Skeletal muscle tissue (tissue), 4 donors: ENCODE results near the gene DNAJB2. TPM values are rescaled to one million over a fixed set of nuclear protein-coding genes. Genes with fewer than 3 reads are reported as not detected.
"Not testable (repeated sequence)": the region's sequence is repeated elsewhere in the genome, so short reads cannot be mapped to it uniquely, and the experiment has no call there.

Source experiments
- H3K27ac ChIP-seq: one replicate; pipeline ENCODE4 v1.7.0; 2013; ENCODE audit warnings: mild to moderate bottlenecking, low read depth, low read length, inconsistent platforms
- H3K27me3 ChIP-seq, 3 donors: one replicate each; pipeline ENCODE4 v1.7.0; 2013; ENCODE audit warnings: low read length in 3 of 3; ENCODE audit not compliant: control insufficient read depth in 3 of 3, insufficient read depth in 3 of 3
- H3K36me3 ChIP-seq, 3 donors: one replicate each; pipeline ENCODE4 v1.7.0; 2013; ENCODE audit warnings: low read length in 3 of 3; ENCODE audit not compliant: control insufficient read depth in 3 of 3, insufficient read depth in 3 of 3
- H3K4me1 ChIP-seq, 3 donors: one replicate each; pipeline ENCODE4 v1.7.0; 2013; ENCODE audit warnings: low read length in 3 of 3, mild to moderate bottlenecking in 3 of 3; ENCODE audit not compliant: control insufficient read depth in 3 of 3, insufficient read depth in 3 of 3
- H3K4me3 ChIP-seq, 3 donors: one replicate each; pipeline ENCODE4 v1.7.0; 2013; ENCODE audit warnings: low read length in 3 of 3
- H3K9ac ChIP-seq, 3 donors: one replicate each; pipeline ENCODE4 v1.7.0; 2013; ENCODE audit warnings: low read length in 3 of 3, mild to moderate bottlenecking in 3 of 3, moderate library complexity in 2 of 3, low read depth in 1 of 3
- H3K9me3 ChIP-seq, 3 donors: one replicate each; pipeline ENCODE4 v1.7.0; 2013; ENCODE audit warnings: low read length in 3 of 3; ENCODE audit not compliant: control insufficient read depth in 3 of 3
- total RNA-seq: library from RNA; depleted of rRNA; stranded (reverse); fragments of >200 nt; gene quantifications from one replicate; pipeline ENCODE4 v1.2.3, GENCODE V29; 2014
- donor health status: Osteomylitis.

The DNAJB2 gene
- total RNA-seq, 1 donor from 2014 or later = 49.6 TPM

GRCh38 chr2:219312683-219313263 is 33.6 kb downstream of the DNAJB2 start:
- not testable (repeated sequence) for H3K4me1 ChIP-seq, H3K4me3 ChIP-seq, H3K9me3 ChIP-seq, H3K9ac ChIP-seq, H3K27ac ChIP-seq, H3K36me3 ChIP-seq
- H3K27me3 ChIP-seq = peaks cover 19 to 24% (median 22%) of the 10 kb centered on the region in 3 donors

GRCh38 chr2:219314804-219315468 is 35.8 kb downstream of the DNAJB2 start:
- peaks cover 6 to 9% (median 8%) of the 10 kb centered on the region in 3 donors for H3K27me3 ChIP-seq
- no peaks in the 10 kb centered on the region for H3K4me1 ChIP-seq
- no peaks in the 10 kb centered on the region for H3K36me3 ChIP-seq
- H3K9me3 ChIP-seq = no peaks in the 10 kb centered on the region
- H3K9ac ChIP-seq = no peak overlapping the region
- H3K4me3 ChIP-seq = no peak overlapping the region
- H3K27ac ChIP-seq = no peak overlapping the region

GRCh38 chr2:219323434-219323833 is 44.3 kb downstream of the DNAJB2 start:
- no peak overlapping the region for H3K27ac ChIP-seq
- H3K9ac ChIP-seq = no peak overlapping the region
- no peaks in the 10 kb centered on the region for H3K4me1 ChIP-seq
- no peaks in the 10 kb centered on the region for H3K9me3 ChIP-seq
- H3K4me3 ChIP-seq = no peak overlapping the region
- H3K27me3 ChIP-seq = peaks cover 7 to 17% (median 8%) of the 10 kb centered on the region in 3 donors
- H3K36me3 ChIP-seq = no peaks in the 10 kb centered on the region

GRCh38 chr2:219325136-219325535 is 46.0 kb downstream of the DNAJB2 start:
- Histone ChIP-seq H3K4me3 (no peak overlapping the region), H3K9me3 (no peaks in the 10 kb centered on the region), H3K27ac (no peak overlapping the region), H3K36me3 (no peaks in the 10 kb centered on the region), H3K9ac (no peak overlapping the region), H3K4me1 (no peaks in the 10 kb centered on the region), H3K27me3 (peaks cover 11 to 18% (median 18%) of the 10 kb centered on the region in 3 donors)

- Histone ChIP-seq H3K9ac (no peak overlapping the region), H3K9me3 (no peaks in the 10 kb centered on the region), H3K4me1 (no peaks in the 10 kb centered on the region), H3K27me3 (peaks cover 13 to 24% (median 24%) of the 10 kb centered on the region in 3 donors), H3K36me3 (no peaks in the 10 kb centered on the region), H3K4me3 (no peak overlapping the region), H3K27ac (no peak overlapping the region)
These were observed 46.6 kb downstream of the DNAJB2 start for GRCh38 chr2:219325657-219326315.

GRCh38 chr2:219327719-219328118 is 48.6 kb downstream of the DNAJB2 start:
- H3K4me3 ChIP-seq = no peak overlapping the region
- H3K4me1 ChIP-seq = no peaks in the 10 kb centered on the region
- H3K27me3 ChIP-seq = peaks cover 32 to 43% (median 38%) of the 10 kb centered on the region in 3 donors
- H3K9me3 ChIP-seq = no peaks in the 10 kb centered on the region
- no peak overlapping the region for H3K9ac ChIP-seq
- H3K27ac ChIP-seq = no peak overlapping the region
- H3K36me3 ChIP-seq = no peaks in the 10 kb centered on the region

- Histone ChIP-seq H3K27me3 (peaks cover 34 to 47% (median 39%) of the 10 kb centered on the region in 3 donors), H3K9ac (no peak overlapping the region), H3K9me3 (no peaks in the 10 kb centered on the region), H3K4me1 (no peaks in the 10 kb centered on the region), H3K4me3 (no peak overlapping the region), H3K27ac (no peak overlapping the region), H3K36me3 (no peaks in the 10 kb centered on the region)
These were observed 52.5 kb downstream of the DNAJB2 start for GRCh38 chr2:219331560-219332213.

GRCh38 chr2:219332542-219332941 is 53.4 kb downstream of the DNAJB2 start, which contains the start of gene RESP18:
Gene RESP18 (minus strand): TSS chr2:219332744.
- Histone ChIP-seq H3K9ac (no peak within 1 kb of the TSS), H3K9me3 (no peaks in the 10 kb centered on the region), H3K36me3 (no peaks in the 10 kb centered on the region), H3K4me3 (no peak within 1 kb of the TSS), H3K27me3 (peaks cover 34 to 46% (median 39%) of the 10 kb centered on the region in 3 donors), H3K27ac (no peak within 1 kb of the TSS), H3K4me1 (no peaks in the 10 kb centered on the region)

GRCh38 chr2:219334076-219334475 is 54.9 kb downstream of the DNAJB2 start:
- Histone ChIP-seq H3K27me3 (peaks cover 27 to 40% (median 36%) of the 10 kb centered on the region in 3 donors), H3K9me3 (no peaks in the 10 kb centered on the region), H3K27ac (no peak overlapping the region), H3K4me1 (no peaks in the 10 kb centered on the region), H3K36me3 (no peaks in the 10 kb centered on the region), H3K9ac (no peak overlapping the region), H3K4me3 (no peak overlapping the region)
